Keratinocyte (primary cell): ENCODE results near the gene PCSK6. TPM values are rescaled to one million over a fixed set of nuclear protein-coding genes. Genes with fewer than 3 reads are reported as not detected.

Experiments used
- DNase-seq: peaks from one replicate; pipeline ENCODE4 v3.0.0-alpha.2; 2011; ENCODE audit warnings: low read depth, missing footprints, low spot score
- FAIRE-seq: peaks from 2 replicates; lab custom pipeline; 2011; peaks lifted over from hg19 to GRCh38; lab: Jason Lieb, UNC
- H2AFZ ChIP-seq: 2 replicates; pipeline ENCODE4 v1.6.0; 2012; ENCODE audit warnings: low read length, control low read depth, inconsistent platforms; ENCODE audit not compliant: control insufficient read depth
- H3K27ac ChIP-seq: 2 replicates; pipeline ENCODE4 v1.5.1; 2011; ENCODE audit warnings: low read length; ENCODE audit not compliant: control insufficient read depth, insufficient read depth
- H3K27me3 ChIP-seq: 3 replicates; pipeline ENCODE4 v1.6.0; 2011; ENCODE audit warnings: low read length; ENCODE audit not compliant: control insufficient read depth, insufficient read depth; ENCODE audit errors: extremely low read depth
- H3K36me3 ChIP-seq, 2 experiments: 2 replicates in 1 of 2; 3 replicates in 1 of 2; pipeline ENCODE4 v1.5.1; 2011; ENCODE audit warnings: low read length in 2 of 2, mild to moderate bottlenecking in 1 of 2; ENCODE audit not compliant: control insufficient read depth in 2 of 2, insufficient read depth in 2 of 2; ENCODE audit errors: extremely low read depth in 1 of 2
- H3K4me1 ChIP-seq: 3 replicates; pipeline ENCODE4 v1.5.1; 2011; ENCODE audit warnings: low read length; ENCODE audit not compliant: control insufficient read depth, insufficient read depth; ENCODE audit errors: extremely low read depth
- H3K4me2 ChIP-seq: 3 replicates; pipeline ENCODE4 v1.6.0; 2011; ENCODE audit warnings: low read depth, low read length; ENCODE audit not compliant: control insufficient read depth, insufficient read depth; ENCODE audit errors: extremely low read depth
- H3K4me3 ChIP-seq, 3 experiments: fragments of 200-600 bp in 1 of 3; sonication (generic) in 1 of 3; 2 replicates in 2 of 3; 3 replicates in 1 of 3; pipeline ENCODE4 v1.5.1; 2011 to 2016; ENCODE audit warnings: low read length in 3 of 3, mild to moderate bottlenecking in 3 of 3, control low read depth in 2 of 3, inconsistent platforms in 1 of 3, low read depth in 1 of 3, mixed read lengths in 1 of 3, mixed run types in 1 of 3, moderate library complexity in 1 of 3; ENCODE audit not compliant: control insufficient read depth in 2 of 3, insufficient read depth in 2 of 3; ENCODE audit errors: extremely low read depth in 1 of 3
- H3K79me2 ChIP-seq: 2 replicates; pipeline ENCODE4 v1.6.0; 2012; ENCODE audit warnings: low read length; ENCODE audit not compliant: control insufficient read depth, insufficient read depth
- H3K9ac ChIP-seq: 3 replicates; pipeline ENCODE4 v1.6.0; 2011; ENCODE audit warnings: low read length; ENCODE audit not compliant: control insufficient read depth, insufficient read depth; ENCODE audit errors: extremely low read depth
- H3K9me1 ChIP-seq: 3 replicates; pipeline ENCODE4 v1.6.0; 2011; ENCODE audit warnings: low read length; ENCODE audit not compliant: control insufficient read depth, insufficient read depth; ENCODE audit errors: extremely low read depth
- H3K9me3 ChIP-seq: 2 replicates; pipeline ENCODE4 v1.5.1; 2012; ENCODE audit warnings: low read depth, low read length; ENCODE audit not compliant: control insufficient read depth
- H4K20me1 ChIP-seq: 3 replicates; pipeline ENCODE4 v1.6.0; 2011; ENCODE audit warnings: low read length; ENCODE audit not compliant: control insufficient read depth, insufficient read depth; ENCODE audit errors: extremely low read depth
- CTCF ChIP-seq, 3 experiments: IDR thresholded peaks in 1 of 3; conservative IDR thresholded peaks in 1 of 3; optimal IDR thresholded peaks in 1 of 3; 2 replicates in 2 of 3; 3 replicates in 1 of 3; pipeline versions ENCODE3 to v1.5.1; 2011; ENCODE audit warnings: low read length in 3 of 3, mild to moderate bottlenecking in 3 of 3, moderate library complexity in 2 of 3, control low read depth in 1 of 3, inconsistent platforms in 1 of 3; ENCODE audit not compliant: insufficient read depth in 2 of 3; ENCODE audit errors: extremely low read depth in 1 of 3
- EZH2 ChIP-seq: IDR thresholded peaks from one replicate; pipeline ENCODE4 v1.6.1; 2012; ENCODE audit warnings: inconsistent platforms, mild to moderate bottlenecking, low read length, moderate library complexity
- dilution Hi-C: fragments of 300-500 bp; cut with MboI; formaldehyde crosslinking; loops from one replicate; pipeline ENCODE4 v1.7.0; 2020; ENCODE audit warnings: low sequenced_read_pairs; ENCODE audit not compliant: extremely low pct_ligation_motif_present
- polyA plus RNA-seq, 5 experiments: library from polyadenylated mRNA; depleted of rRNA in 3 of 5; stranded (reverse) in 3 of 5; stranded (forward) in 1 of 5; unstranded in 1 of 5; fragments of >200 nt; gene quantifications; 1 replicate in 1 of 5; 2 replicates in 3 of 5; 3 replicates in 1 of 5; pipeline versions ENCODE4 v1.2.1 to v1.2.3, GENCODE V29; 2011 to 2012; ENCODE audit warnings: missing spikeins in 2 of 5, low read depth in 1 of 5, low replicate concordance in 1 of 5

The PCSK6 gene
- polyA plus RNA-seq, 1 donor (not counting 4 experiments of a cell fraction or from before 2014, with no cell fraction given) = 3.1 TPM

- FAIRE-seq = no peak
- dilution Hi-C loops = no loop called here
Measured at GRCh38 chr15:101316529-101316928, 173.0 kb downstream of the PCSK6 start.

GRCh38 chr15:101315736-101316135 is 173.8 kb downstream of the PCSK6 start:
- Histone ChIP-seq H3K9me3 (no peaks in the 10 kb centered on the region), H3K4me1 (peaks cover 21% of the 10 kb centered on the region), H3K4me2 (no peak overlapping the region), H2AFZ (no peak overlapping the region), H3K27ac (no peak overlapping the region), H3K4me3 (no peak overlapping the region), H3K9me1 (no peaks in the 10 kb centered on the region), H3K9ac (no peak overlapping the region), H4K20me1 (no peaks in the 10 kb centered on the region), H3K79me2 (no peaks in the 10 kb centered on the region), H3K36me3 (no peaks in the 10 kb centered on the region), H3K27me3 (no peaks in the 10 kb centered on the region)
- DNase-seq (no peak), FAIRE-seq (no peak)
- dilution Hi-C loops = no loop called here
- no peak for TF ChIP-seq EZH2
- TF ChIP-seq CTCF (optimal IDR thresholded peaks at IDR 0.05 in 1 of 3, IDR thresholded peaks at IDR 0.05 in 1 of 3, conservative IDR thresholded peaks at IDR 0.05 in 1 of 3; ENCODE audit: extremely low read depth in 1 of 3, insufficient read depth in 2 of 3, low read length in 3 of 3) = no peak

More at GRCh38 chr15:101316529-101316928, 173.0 kb downstream of the PCSK6 start:
- Histone ChIP-seq H2AFZ (no peak overlapping the region), H3K27me3 (no peaks in the 10 kb centered on the region), H3K9me1 (no peaks in the 10 kb centered on the region), H3K4me1 (peaks cover 21% of the 10 kb centered on the region), H3K9ac (no peak overlapping the region), H3K79me2 (no peaks in the 10 kb centered on the region), H3K27ac (no peak overlapping the region), H3K4me2 (no peak overlapping the region), H4K20me1 (no peaks in the 10 kb centered on the region), H3K36me3 (no peaks in the 10 kb centered on the region), H3K4me3 (no peak overlapping the region), H3K9me3 (no peaks in the 10 kb centered on the region)
- DNase-seq = no peak
- TF ChIP-seq CTCF (optimal IDR thresholded peaks at IDR 0.05 in 1 of 3, IDR thresholded peaks at IDR 0.05 in 1 of 3, conservative IDR thresholded peaks at IDR 0.05 in 1 of 3; ENCODE audit: extremely low read depth in 1 of 3, insufficient read depth in 2 of 3, low read length in 3 of 3) (no peak), EZH2 (no peak)
